ENCODE results near the gene SAP30BP. TPM values are rescaled to one million over a fixed set of nuclear protein-coding genes. Genes with fewer than 3 reads are reported as not detected.

Gene SAP30BP
- total and polyA plus RNA-seq, 2 donors (not counting 3 experiments of a cell fraction or from before 2014, with no cell fraction given), result 116 to 151 TPM

- Histone ChIP-seq H2AFZ (ENCODE audit: low read depth, low read length) (peak overlapping the region; percentile 48), H3K4me2 (ENCODE audit: insufficient read depth, low read length) (peak overlapping the region; percentile 34), H3K4me3 (replicated peaks in 1 of 3; ENCODE audit: insufficient read depth in 1 of 3, low read depth in 1 of 3, low read length in 3 of 3) (no peak overlapping the region), H3K9me1 (replicated peaks; ENCODE audit: control insufficient read depth, extremely low read depth, insufficient read depth, low read length) (no peaks in the 10 kb centered on the region), H3K36me3 (ENCODE audit: control insufficient read depth in 2 of 2, extremely low read depth in 1 of 2, insufficient read depth in 2 of 2, low read length in 2 of 2) (peaks cover 3% of the 10 kb centered on the region in 2 experiments), H3K27ac (ENCODE audit: insufficient read depth, low read depth, low read length) (peak overlapping the region; percentile 88), H3K79me2 (ENCODE audit: control insufficient read depth, insufficient read depth, low read length) (no peaks in the 10 kb centered on the region), H3K9ac (replicated peaks; ENCODE audit: extremely low read depth, insufficient read depth, low read length) (peak overlapping the region; percentile 51), H3K4me1 (ENCODE audit: control insufficient read depth, extremely low read depth, insufficient read depth, low read length) (peaks cover 16% of the 10 kb centered on the region), H3K27me3 (ENCODE audit: control insufficient read depth in 2 of 2, insufficient read depth in 2 of 2, low read length in 2 of 2) (no peaks in the 10 kb centered on the region), H3K9me3 (replicated peaks; ENCODE audit: control insufficient read depth, insufficient read depth, low read length) (no peaks in the 10 kb centered on the region), H4K20me1 (replicated peaks; ENCODE audit: control insufficient read depth, extremely low read depth, insufficient read depth, low read length) (no peaks in the 10 kb centered on the region)
- FAIRE-seq (no peak), DNase-seq (ENCODE audit: low read depth, low spot score) (peak; percentile 18)
- ChIA-PET CTCF (interaction anchor here (0.8 to 19.2 kb wide), 8 partner anchors 9 to 108 kb away, joined by 3 to 446 read pairs (median 5); partner anchors contain the start of gene SMIM5), POLR2A (interaction anchor here (2.1 kb wide), 1 partner anchor 12 kb away, joined by 6 read pairs; no protein-coding TSS in a partner anchor)
- peak; percentile 46 for TF ChIP-seq GATA2 (IDR thresholded peaks at IDR 0.05; ENCODE audit: insufficient read depth, insufficient read length, low read depth, low read length)
- TF ChIP-seq JUN (IDR thresholded peaks at IDR 0.05; ENCODE audit: borderline replicate concordance, insufficient read depth, insufficient read length, low read depth), result no peak
- no peak for TF ChIP-seq FOS (IDR thresholded peaks at IDR 0.05; ENCODE audit: borderline replicate concordance, insufficient read depth, low read length)
- TF ChIP-seq MAX (IDR thresholded peaks at IDR 0.05; ENCODE audit: insufficient read depth, insufficient read length), result no peak
- TF ChIP-seq MYC (IDR thresholded peaks at IDR 0.05; ENCODE audit: low read depth, low read length), result no peak
- intact Hi-C loops (cut with micrococcal nuclease) (no loop called here), dilution Hi-C loops (cut with MboI; ENCODE audit: extremely low pct_ligation_motif_present, low sequenced_read_pairs) (no loop called here)
- TSS peak; percentile 50 for BruUV-seq (replicated peaks)
Observed at GRCh38 chr17:75645501-75645888, 21.6 kb upstream of the SAP30BP start.

GRCh38 chr17:75645889-75646637, 21.1 kb upstream of the SAP30BP start:
- DNase-seq (ENCODE audit: low read depth, low spot score) (peak; percentile 80), FAIRE-seq (peak; percentile 88)
- Histone ChIP-seq H3K4me2 (ENCODE audit: insufficient read depth, low read length) (peak overlapping the region; percentile 34), H2AFZ (ENCODE audit: low read depth, low read length) (peak overlapping the region; percentile 48), H3K79me2 (ENCODE audit: control insufficient read depth, insufficient read depth, low read length) (no peaks in the 10 kb centered on the region), H3K9me3 (replicated peaks; ENCODE audit: control insufficient read depth, insufficient read depth, low read length) (no peaks in the 10 kb centered on the region), H3K27ac (ENCODE audit: insufficient read depth, low read depth, low read length) (peak overlapping the region; percentile 88), H3K4me1 (ENCODE audit: control insufficient read depth, extremely low read depth, insufficient read depth, low read length) (peaks cover 16% of the 10 kb centered on the region), H3K36me3 (ENCODE audit: control insufficient read depth in 2 of 2, extremely low read depth in 1 of 2, insufficient read depth in 2 of 2, low read length in 2 of 2) (peaks cover 5 to 7% of the 10 kb centered on the region in 2 experiments), H3K9ac (replicated peaks; ENCODE audit: extremely low read depth, insufficient read depth, low read length) (peak overlapping the region; percentile 51), H4K20me1 (replicated peaks; ENCODE audit: control insufficient read depth, extremely low read depth, insufficient read depth, low read length) (no peaks in the 10 kb centered on the region), H3K9me1 (replicated peaks; ENCODE audit: control insufficient read depth, extremely low read depth, insufficient read depth, low read length) (no peaks in the 10 kb centered on the region), H3K27me3 (ENCODE audit: control insufficient read depth in 2 of 2, insufficient read depth in 2 of 2, low read length in 2 of 2) (no peaks in the 10 kb centered on the region), H3K4me3 (replicated peaks in 1 of 3; ENCODE audit: insufficient read depth in 1 of 3, low read depth in 1 of 3, low read length in 3 of 3) (no peak overlapping the region)
- CTCF ChIA-PET, result interaction anchor here (0.8 to 19.2 kb wide), 8 partner anchors 8 to 107 kb away, joined by 3 to 446 read pairs (median 5); partner anchors contain the start of gene SMIM5
- BruUV-seq (replicated peaks), result no TSS peak
- POLR2A ChIA-PET, result interaction anchor here (2.1 kb wide), 1 partner anchor 12 kb away, joined by 6 read pairs; no protein-coding TSS in a partner anchor
- TF ChIP-seq POLR2A (IDR thresholded peaks at IDR 0.05; ENCODE audit: low read depth, low read length), result no peak
- TF ChIP-seq JUN (IDR thresholded peaks at IDR 0.05; ENCODE audit: borderline replicate concordance, insufficient read depth, insufficient read length, low read depth), result no peak
- no peak for TF ChIP-seq MAX (IDR thresholded peaks at IDR 0.05; ENCODE audit: insufficient read depth, insufficient read length)
- no peak for TF ChIP-seq EZH2 (IDR thresholded peaks at IDR 0.05; ENCODE audit: borderline replicate concordance, low read depth, low read length, severe bottlenecking)
- no peak for TF ChIP-seq GATA2 (IDR thresholded peaks at IDR 0.05; ENCODE audit: insufficient read depth, insufficient read length, low read depth, low read length)
- no peak for TF ChIP-seq CTCF (IDR thresholded peaks at IDR 0.05; ENCODE audit: extremely low read depth in 1 of 2, insufficient read depth in 1 of 2, low read depth in 1 of 2, low read length in 2 of 2)
- TF ChIP-seq POLR2AphosphoS5 (IDR thresholded peaks at IDR 0.05; ENCODE audit: insufficient read depth, low read depth, low read length), result peak; percentile 26
- TF ChIP-seq MYC (IDR thresholded peaks at IDR 0.05; ENCODE audit: low read depth, low read length), result no peak
- intact Hi-C loops (cut with micrococcal nuclease), result loop anchor here (1.0 kb wide), 1 partner anchor 8 kb away; no protein-coding TSS in a partner anchor
- dilution Hi-C loops (cut with MboI; ENCODE audit: extremely low pct_ligation_motif_present, low sequenced_read_pairs), result no loop called here

All from endothelial cell of umbilical vein (primary cell).